Hepatocyte (in vitro differentiated cells): ENCODE data around the gene CREB1. TPM values are rescaled to one million over a fixed set of nuclear protein-coding genes. Genes with fewer than 3 reads are reported as not detected.
"Not testable (repeated sequence)": the region's sequence is repeated elsewhere in the genome, so short reads cannot be mapped to it uniquely, and the experiment has no call there.

Experiments used
- DNase-seq: peaks from one replicate; pipeline ENCODE4 v3.0.0-alpha.2; 2016; ENCODE audit warnings: low spot score
- H2AFZ ChIP-seq: fragments of 200-600 bp; sonication (generic); 2 replicates; pipeline ENCODE4 v1.6.0; 2016; ENCODE audit warnings: antibody characterized with exemption, mild to moderate bottlenecking
- H3K27ac ChIP-seq: fragments of 200-600 bp; sonication (generic); 2 replicates; pipeline ENCODE4 v1.5.1; 2016; ENCODE audit warnings: mild to moderate bottlenecking
- H3K27me3 ChIP-seq: fragments of 200-600 bp; sonication (generic); 2 replicates; pipeline ENCODE4 v1.6.1; 2016
- H3K36me3 ChIP-seq: fragments of 200-600 bp; sonication (generic); replicated peaks from 2 replicates; pipeline ENCODE4 v1.5.1; 2016; ENCODE audit warnings: low read depth; ENCODE audit not compliant: insufficient read depth
- H3K4me1 ChIP-seq: fragments of 200-600 bp; sonication (generic); 2 replicates; pipeline ENCODE4 v1.5.1; 2016; ENCODE audit warnings: mild to moderate bottlenecking, moderate library complexity; ENCODE audit not compliant: insufficient read depth
- H3K4me2 ChIP-seq: fragments of 200-600 bp; sonication (generic); 2 replicates; pipeline ENCODE4 v1.6.0; 2016
- H3K4me3 ChIP-seq: fragments of 200-600 bp; sonication (generic); 2 replicates; pipeline ENCODE4 v1.5.1; 2016; ENCODE audit warnings: mild to moderate bottlenecking
- H3K79me2 ChIP-seq: fragments of 200-600 bp; sonication (generic); 2 replicates; pipeline ENCODE4 v1.6.0; 2017; ENCODE audit warnings: mild to moderate bottlenecking
- H3K9me2 ChIP-seq: fragments of 200-600 bp; sonication (generic); replicated peaks from 2 replicates; pipeline ENCODE4 v1.6.0; 2017; ENCODE audit warnings: mild to moderate bottlenecking; ENCODE audit not compliant: insufficient read depth
- H3K9me3 ChIP-seq: fragments of 200-600 bp; sonication (generic); 2 replicates; pipeline ENCODE4 v1.5.1; 2016; ENCODE audit warnings: low read depth, mild to moderate bottlenecking
- H4K20me1 ChIP-seq: fragments of 200-600 bp; sonication (generic); 2 replicates; pipeline ENCODE4 v1.6.0; 2016; ENCODE audit warnings: mild to moderate bottlenecking; ENCODE audit not compliant: insufficient read depth, poor library complexity, severe bottlenecking
- CTCF ChIP-seq: fragments of 200-600 bp; sonication (generic); IDR thresholded peaks from 2 replicates; pipeline ENCODE4 v1.5.1; 2016; ENCODE audit warnings: antibody characterized with exemption, mild to moderate bottlenecking; ENCODE audit not compliant: poor library complexity
- EZH2 ChIP-seq: fragments of 200-600 bp; sonication (generic); IDR thresholded peaks from 2 replicates; pipeline ENCODE4 v1.6.1; 2016; ENCODE audit warnings: antibody characterized with exemption, mild to moderate bottlenecking, borderline replicate concordance
- EZH2phosphoT487 ChIP-seq: fragments of 200-600 bp; sonication (generic); IDR thresholded peaks from one replicate; pipeline ENCODE4 v1.6.1; 2018; ENCODE audit warnings: antibody characterized with exemption, mild to moderate bottlenecking, low read depth, moderate library complexity; ENCODE audit not compliant: unreplicated experiment, severe bottlenecking
- WGBS: methylation state at CpG from one replicate; pipeline ENCODE4 v1.1.6; 2016; ENCODE audit warnings: low lambda C conversion rate; ENCODE audit errors: missing lambda C conversion rate; 5-methylcytosine and 5-hydroxymethylcytosine counted together
- polyA plus RNA-seq: library from polyadenylated mRNA; unstranded; fragments of >200 nt; fragmentation: Nextera tagmentation; extraction: Ambion mirVana; gene quantifications from 2 replicates; pipeline ENCODE4 v1.2.1, GENCODE V29; 2016
- total RNA-seq: library from RNA; depleted of rRNA; stranded (reverse); fragments of >200 nt; gene quantifications from 2 replicates; pipeline ENCODE4 v1.2.3, GENCODE V29; 2014

CREB1 gene
- total and polyA plus RNA-seq, 2 experiments from 2014 or later: 22.6 to 40.8 TPM

DNA sequence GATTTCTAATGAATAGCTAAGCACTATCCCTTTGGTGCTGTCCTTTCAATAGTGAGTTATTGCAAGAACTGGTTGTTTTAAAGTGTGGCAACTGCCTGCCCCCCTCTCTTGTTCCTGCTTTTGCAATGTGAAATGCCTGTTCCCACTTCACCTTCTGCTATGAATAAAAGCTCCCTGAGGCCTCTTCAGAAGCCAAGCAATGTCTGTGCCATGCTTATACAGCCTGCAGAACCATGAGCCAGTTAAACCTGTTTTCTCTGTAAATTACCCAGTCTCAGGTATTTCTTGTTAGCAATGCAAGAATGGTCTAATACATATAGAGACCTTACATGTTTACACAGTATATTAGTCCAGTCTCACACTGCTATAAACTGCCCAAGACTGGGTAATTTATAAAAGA, 110.4 kb downstream of the CREB1 start:
- H4K20me1 ChIP-seq: no peaks in the 10 kb centered on the region
- no peaks in the 10 kb centered on the region for H3K27me3 ChIP-seq
- DNase-seq: no peak
- TF ChIP-seq EZH2: no peak
- H3K27ac ChIP-seq: no peak overlapping the region
- no peaks in the 10 kb centered on the region for H3K79me2 ChIP-seq
- H3K9me2 ChIP-seq: no peaks in the 10 kb centered on the region
- no peaks in the 10 kb centered on the region for H3K36me3 ChIP-seq
- H3K9me3 ChIP-seq: no peaks in the 10 kb centered on the region
- no peak overlapping the region for H3K4me3 ChIP-seq
- no peaks in the 10 kb centered on the region for H3K4me1 ChIP-seq
- no peak overlapping the region for H3K4me2 ChIP-seq
- no peak overlapping the region for H2AFZ ChIP-seq

GRCh38 chr2:207640661-207641060, 110.9 kb downstream of the CREB1 start:
- no peak overlapping the region for H3K27ac ChIP-seq
- TF ChIP-seq EZH2phosphoT487 (no peak), EZH2 (no peak), CTCF (no peak)

DNA sequence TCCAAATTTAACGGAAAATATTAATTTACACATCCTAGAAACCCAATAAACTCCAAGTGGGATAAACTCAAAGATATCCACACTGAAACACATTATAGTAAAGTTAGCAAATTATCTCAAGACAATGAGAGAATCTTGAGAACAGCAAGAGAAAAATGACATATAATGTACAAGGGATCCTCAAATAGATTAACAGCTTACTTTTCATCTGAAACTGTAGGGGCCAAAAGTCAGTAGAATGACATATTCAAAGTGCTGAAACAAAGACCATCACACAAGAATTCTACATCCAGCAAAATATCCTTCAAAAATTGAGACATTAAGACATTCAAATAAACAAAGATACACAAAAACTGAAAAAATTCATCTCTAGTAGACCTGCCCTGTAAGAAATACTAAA, 114.1 kb downstream of the CREB1 start:
- H3K9me2 ChIP-seq: no peaks in the 10 kb centered on the region
- no peak for DNase-seq
- no peaks in the 10 kb centered on the region for H3K27me3 ChIP-seq
- no peaks in the 10 kb centered on the region for H3K4me1 ChIP-seq
- H3K79me2 ChIP-seq: no peaks in the 10 kb centered on the region
- 96% methylated on average over 1 of the region's 1 CpG for WGBS
- H3K36me3 ChIP-seq: no peaks in the 10 kb centered on the region
- no peaks in the 10 kb centered on the region for H3K9me3 ChIP-seq
- no peak overlapping the region for H2AFZ ChIP-seq
- no peaks in the 10 kb centered on the region for H4K20me1 ChIP-seq
- H3K4me3 ChIP-seq: no peak overlapping the region
- no peak overlapping the region for H3K4me2 ChIP-seq
- no peak overlapping the region for H3K27ac ChIP-seq
- TF ChIP-seq CTCF (no peak), EZH2phosphoT487 (no peak), EZH2 (no peak)

More at GRCh38 chr2:207640661-207641060, 110.9 kb downstream of the CREB1 start:
- Histone ChIP-seq H3K27me3 (no peaks in the 10 kb centered on the region), H3K4me3 (no peak overlapping the region), H2AFZ (no peak overlapping the region), H3K4me1 (no peaks in the 10 kb centered on the region), H3K9me2 (no peaks in the 10 kb centered on the region), H4K20me1 (no peaks in the 10 kb centered on the region), H3K4me2 (no peak overlapping the region), H3K79me2 (no peaks in the 10 kb centered on the region), H3K9me3 (no peaks in the 10 kb centered on the region), H3K36me3 (no peaks in the 10 kb centered on the region)
- WGBS: 70% methylated on average over 1 of the region's 1 CpG
- DNase-seq: no peak

GRCh38 chr2:207646582-207646981, 116.8 kb downstream of the CREB1 start:
- not testable (repeated sequence) for H3K9me3 ChIP-seq, H3K36me3 ChIP-seq, H4K20me1 ChIP-seq, H3K4me2 ChIP-seq, H3K27ac ChIP-seq, H3K79me2 ChIP-seq, H3K9me2 ChIP-seq, H2AFZ ChIP-seq, H3K4me3 ChIP-seq, H3K27me3 ChIP-seq, DNase-seq, H3K4me1 ChIP-seq
- WGBS: 92% methylated on average over 7 of the region's 7 CpGs

Other genes starting within 250 kb of the CREB1 start
- 34.6 and 37.4 TPM in 2 replicates for gene METTL21A, start 95.4 kb downstream of the CREB1 start, total RNA-seq
- gene METTL21A, start 95.4 kb downstream of the CREB1 start, polyA plus RNA-seq: 26.9 and 27.2 TPM in 2 replicates
- gene CCNYL1, start 181.7 kb downstream of the CREB1 start, total RNA-seq: 10.3 and 17.6 TPM in 2 replicates
- gene CCNYL1, start 181.7 kb downstream of the CREB1 start, polyA plus RNA-seq: 12.0 and 13.7 TPM in 2 replicates
- 43.3 and 47.2 TPM in 2 replicates for gene FZD5, start 239.9 kb downstream of the CREB1 start, total RNA-seq
- 14.4 and 16.8 TPM in 2 replicates for gene FZD5, start 239.9 kb downstream of the CREB1 start, polyA plus RNA-seq